Nephron progenitor cell (in vitro differentiated cells): ENCODE data around the gene FBLIM1.

Experiments
- DNase-seq: peaks from one replicate; pipeline ENCODE4 v3.0.0; 2021
- H3K27ac Mint-ChIP-seq: 2 replicates; pipeline ENCODE4 v1.8.0; 2021; ENCODE audit warnings: mild to moderate bottlenecking, moderate library complexity, mixed read lengths
- H3K27me3 Mint-ChIP-seq: 2 replicates; pipeline ENCODE4 v1.8.0; 2021; ENCODE audit warnings: mild to moderate bottlenecking, low read depth, mixed read lengths; ENCODE audit not compliant: poor library complexity
- H3K36me3 Mint-ChIP-seq: 2 replicates; pipeline ENCODE4 v1.8.0; 2021; ENCODE audit warnings: low read depth, mixed read lengths
- H3K4me1 Mint-ChIP-seq: 2 replicates; pipeline ENCODE4 v1.8.0; 2021; ENCODE audit warnings: mixed read lengths
- H3K4me3 Mint-ChIP-seq: 2 replicates; pipeline ENCODE4 v1.8.0; 2021; ENCODE audit warnings: mild to moderate bottlenecking, moderate library complexity, mixed read lengths
- H3K9me3 Mint-ChIP-seq: 2 replicates; pipeline ENCODE4 v1.8.0; 2021; ENCODE audit warnings: mild to moderate bottlenecking, moderate library complexity, mixed read lengths
- TF ChIP-seq, protein P1 (sequence below): fragments of 200-600 bp; sonication (generic); IDR thresholded peaks from 2 replicates; pipeline ENCODE4 v1.5.0; 2021; ENCODE audit warnings: antibody characterized with exemption

The FBLIM1 gene

DNA sequence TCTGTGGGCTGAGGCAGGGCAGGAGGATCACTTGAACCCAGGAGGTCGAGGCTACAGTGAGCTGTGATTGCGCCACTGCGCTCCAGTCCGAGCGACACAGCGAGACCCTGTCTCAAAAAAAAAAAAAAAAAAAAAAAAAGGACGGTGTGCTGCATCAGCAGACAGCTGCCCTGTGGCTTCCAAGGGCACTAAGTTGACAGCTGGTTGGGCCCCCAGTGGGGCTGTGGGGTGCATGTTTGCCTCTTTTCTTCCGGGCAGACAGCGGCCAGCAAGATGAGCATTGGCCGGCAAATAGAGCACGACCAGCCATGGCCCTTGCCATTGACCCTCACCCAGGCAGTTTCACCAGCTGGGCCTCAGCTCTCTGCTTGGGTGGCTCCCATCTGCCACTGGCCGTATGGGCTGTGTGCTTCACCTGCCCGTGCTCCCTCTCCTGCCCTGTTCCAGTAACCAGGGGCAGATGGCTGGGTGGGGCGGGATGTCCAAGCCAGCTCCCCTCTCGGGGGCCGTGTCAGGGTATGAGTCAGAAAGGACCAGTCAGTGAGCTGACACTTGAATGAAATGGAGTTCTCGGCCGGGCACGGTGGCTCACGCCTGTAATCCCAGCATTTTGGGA, 34.9 kb upstream of the FBLIM1 start:
- peaks cover 28% of the 10 kb centered on the region for H3K36me3 Mint-ChIP-seq
- H3K9me3 Mint-ChIP-seq: no peaks in the 10 kb centered on the region
- no peak for DNase-seq
- no peak overlapping the region for H3K4me3 Mint-ChIP-seq
- TF ChIP-seq, protein P1, sequence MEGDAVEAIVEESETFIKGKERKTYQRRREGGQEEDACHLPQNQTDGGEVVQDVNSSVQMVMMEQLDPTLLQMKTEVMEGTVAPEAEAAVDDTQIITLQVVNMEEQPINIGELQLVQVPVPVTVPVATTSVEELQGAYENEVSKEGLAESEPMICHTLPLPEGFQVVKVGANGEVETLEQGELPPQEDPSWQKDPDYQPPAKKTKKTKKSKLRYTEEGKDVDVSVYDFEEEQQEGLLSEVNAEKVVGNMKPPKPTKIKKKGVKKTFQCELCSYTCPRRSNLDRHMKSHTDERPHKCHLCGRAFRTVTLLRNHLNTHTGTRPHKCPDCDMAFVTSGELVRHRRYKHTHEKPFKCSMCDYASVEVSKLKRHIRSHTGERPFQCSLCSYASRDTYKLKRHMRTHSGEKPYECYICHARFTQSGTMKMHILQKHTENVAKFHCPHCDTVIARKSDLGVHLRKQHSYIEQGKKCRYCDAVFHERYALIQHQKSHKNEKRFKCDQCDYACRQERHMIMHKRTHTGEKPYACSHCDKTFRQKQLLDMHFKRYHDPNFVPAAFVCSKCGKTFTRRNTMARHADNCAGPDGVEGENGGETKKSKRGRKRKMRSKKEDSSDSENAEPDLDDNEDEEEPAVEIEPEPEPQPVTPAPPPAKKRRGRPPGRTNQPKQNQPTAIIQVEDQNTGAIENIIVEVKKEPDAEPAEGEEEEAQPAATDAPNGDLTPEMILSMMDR: no peak
- H3K27ac Mint-ChIP-seq: no peak overlapping the region
- H3K4me1 Mint-ChIP-seq: peaks cover 12% of the 10 kb centered on the region
- no peaks in the 10 kb centered on the region for H3K27me3 Mint-ChIP-seq

DNA sequence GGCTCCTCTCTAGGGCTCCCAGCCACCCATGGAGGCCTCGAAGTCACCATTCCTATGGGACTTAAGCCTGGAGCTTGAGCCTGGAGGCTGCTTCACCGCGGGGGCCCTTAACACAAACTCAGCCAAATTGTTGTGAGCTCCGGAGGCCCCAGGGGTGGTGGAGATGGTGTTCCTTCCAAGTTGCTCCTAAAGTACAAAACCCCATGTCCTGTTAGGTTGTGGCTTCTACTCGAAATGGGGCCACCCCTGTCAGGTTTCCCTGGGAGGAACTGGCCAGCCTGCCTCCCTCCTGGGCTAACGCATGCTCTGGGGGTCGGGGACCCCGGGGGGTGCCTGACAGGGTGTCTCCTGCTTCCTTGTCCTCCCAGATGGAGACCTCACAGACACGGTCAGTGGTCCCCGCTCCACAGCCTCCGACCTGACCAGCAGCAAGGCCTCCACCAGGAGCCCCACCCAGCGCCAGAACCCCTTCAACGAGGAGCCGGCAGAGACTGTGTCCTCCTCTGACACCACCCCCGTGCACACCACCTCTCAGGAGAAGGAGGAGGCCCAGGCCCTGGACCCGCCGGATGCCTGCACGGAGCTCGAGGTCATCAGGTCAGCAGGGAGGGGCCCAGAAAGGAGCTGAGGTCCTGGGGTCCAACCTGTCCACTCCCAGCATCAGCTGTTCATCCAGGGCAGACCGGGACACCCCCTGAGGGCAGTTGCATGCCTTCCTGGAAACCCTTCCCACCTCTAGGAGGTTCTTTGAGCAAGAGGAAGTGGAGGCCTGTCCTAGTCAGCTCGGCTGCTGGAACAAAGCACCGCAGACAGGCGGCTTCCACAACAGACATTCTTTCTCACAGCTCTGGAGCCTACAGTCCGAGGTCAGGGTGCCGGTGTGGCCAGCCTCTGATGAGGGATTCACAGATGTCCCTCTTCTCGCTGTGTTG, 33.4 kb upstream of the FBLIM1 start:
- Mint-ChIP-seq H3K9me3 (no peaks in the 10 kb centered on the region), H3K36me3 (peaks cover 20% of the 10 kb centered on the region), H3K27ac (peak overlapping the region; percentile 25), H3K4me3 (no peak overlapping the region), H3K27me3 (no peaks in the 10 kb centered on the region), H3K4me1 (peaks cover 12% of the 10 kb centered on the region)
- TF ChIP-seq, protein P1: no peak
- DNase-seq: no peak

DNA sequence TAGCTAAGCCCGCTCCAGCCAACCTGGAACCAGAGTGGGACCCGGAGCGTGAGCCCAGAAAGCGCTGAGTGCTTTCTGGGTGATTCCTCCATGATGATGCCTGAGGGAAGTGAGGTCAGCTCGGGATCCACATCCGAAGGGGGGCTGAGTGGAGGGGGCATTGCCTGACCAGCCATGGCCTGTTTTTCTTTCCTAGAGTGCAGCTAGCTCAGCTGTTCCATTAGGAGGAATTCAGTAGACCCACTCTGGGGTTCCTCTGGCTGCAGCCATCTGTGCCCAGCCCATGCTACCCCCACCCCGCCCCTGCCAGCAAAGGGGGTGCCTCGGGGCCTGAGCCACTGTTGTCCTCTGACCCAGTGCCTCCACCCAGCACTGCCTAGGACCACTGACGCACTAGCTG, 32.1 kb upstream of the FBLIM1 start:
- no peak for DNase-seq
- H3K27me3 Mint-ChIP-seq: no peaks in the 10 kb centered on the region
- H3K4me3 Mint-ChIP-seq: no peak overlapping the region
- TF ChIP-seq, protein P1: no peak
- H3K4me1 Mint-ChIP-seq: peaks cover 12% of the 10 kb centered on the region
- peaks cover 20% of the 10 kb centered on the region for H3K36me3 Mint-ChIP-seq
- no peaks in the 10 kb centered on the region for H3K9me3 Mint-ChIP-seq
- H3K27ac Mint-ChIP-seq: peak overlapping the region; percentile 69

DNA sequence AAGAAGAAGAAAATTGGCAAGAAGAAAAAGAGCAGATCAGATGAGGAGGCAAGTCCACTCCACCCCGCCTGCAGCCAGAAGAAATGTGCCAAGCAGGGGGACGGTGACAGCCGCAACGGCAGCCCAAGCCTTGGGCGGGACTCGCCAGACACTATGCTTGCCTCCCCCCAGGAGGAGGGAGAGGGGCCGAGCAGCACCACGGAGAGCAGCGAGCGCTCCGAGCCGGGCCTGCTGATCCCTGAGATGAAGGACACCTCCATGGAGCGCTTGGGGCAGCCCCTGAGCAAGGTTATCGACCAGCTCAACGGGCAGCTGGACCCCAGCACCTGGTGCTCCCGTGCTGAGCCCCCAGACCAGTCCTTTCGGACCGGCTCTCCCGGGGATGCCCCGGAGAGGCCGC, 31.6 kb upstream of the FBLIM1 start:
- Mint-ChIP-seq H3K4me1 (peaks cover 12% of the 10 kb centered on the region), H3K27ac (peak overlapping the region; percentile 69), H3K36me3 (peaks cover 20% of the 10 kb centered on the region), H3K27me3 (no peaks in the 10 kb centered on the region), H3K4me3 (no peak overlapping the region), H3K9me3 (no peaks in the 10 kb centered on the region)
- TF ChIP-seq, protein P1: no peak
- no peak for DNase-seq

DNA sequence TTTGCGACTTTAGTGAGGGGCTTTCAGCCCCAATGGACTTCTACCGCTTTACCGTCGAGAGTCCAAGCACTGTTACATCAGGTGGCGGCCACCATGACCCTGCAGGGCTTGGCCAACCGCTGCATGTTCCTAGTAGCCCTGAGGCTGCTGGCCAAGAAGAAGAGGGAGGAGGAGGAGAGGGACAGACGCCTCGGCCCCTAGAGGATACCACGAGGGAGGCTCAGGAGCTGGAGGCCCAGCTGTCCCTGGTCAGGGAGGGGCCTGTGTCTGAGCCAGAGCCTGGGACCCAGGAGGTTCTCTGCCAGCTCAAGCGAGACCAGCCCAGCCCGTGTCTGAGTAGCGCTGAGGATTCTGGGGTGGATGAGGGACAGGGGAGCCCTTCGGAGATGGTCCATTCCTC, 31.2 kb upstream of the FBLIM1 start:
- Mint-ChIP-seq H3K27ac (no peak overlapping the region), H3K36me3 (peaks cover 19% of the 10 kb centered on the region), H3K4me3 (no peak overlapping the region), H3K9me3 (no peaks in the 10 kb centered on the region), H3K27me3 (no peaks in the 10 kb centered on the region), H3K4me1 (peaks cover 12% of the 10 kb centered on the region)
- TF ChIP-seq, protein P1: no peak
- DNase-seq: no peak
